GM12878 (cell line): ENCODE data around the gene ELL2. TPM values are rescaled to one million over a fixed set of nuclear protein-coding genes. Genes with fewer than 3 reads are reported as not detected.

Experiments
- ASH2L ChIP-seq: fragments of 300-600, 200-600 bp; sonication (generic); IDR thresholded peaks from 2 replicates; pipeline ENCODE4 v1.6.1; 2017; ENCODE audit warnings: low read depth, mild to moderate bottlenecking, borderline replicate concordance
- ATF7 ChIP-seq: fragments of 450-650 bp; IDR thresholded peaks from 2 replicates; pipeline ENCODE4 v1.6.1; 2016; ENCODE audit warnings: low read depth, mild to moderate bottlenecking
- CUX1 ChIP-seq: IDR thresholded peaks from 2 replicates; pipeline ENCODE4 v1.6.1; 2012; ENCODE audit warnings: improper control_type of control experiment, low read depth, low read length; ENCODE audit not compliant: insufficient replicate concordance
- DPF2 ChIP-seq: fragments of 450-650 bp; IDR thresholded peaks from 2 replicates; pipeline ENCODE4 v1.6.1; 2017; ENCODE audit warnings: mild to moderate bottlenecking
- EED ChIP-seq: sonication (generic); IDR thresholded peaks from 2 replicates; pipeline ENCODE4 v1.6.1; 2016; ENCODE audit warnings: antibody characterized with exemption, low read depth
- FOS ChIP-seq: IDR thresholded peaks from 3 replicates; pipeline ENCODE4 v1.6.1; 2011; ENCODE audit warnings: borderline replicate concordance; ENCODE audit not compliant: insufficient read length; ENCODE audit errors: extremely low read depth
- GABPA ChIP-seq: IDR thresholded peaks from 2 replicates; pipeline ENCODE4 v1.6.1; 2014; ENCODE audit warnings: antibody characterized with exemption, low read depth, mild to moderate bottlenecking, inconsistent platforms
- IRF4 ChIP-seq: IDR thresholded peaks from 2 replicates; pipeline ENCODE4 v1.6.1; 2011; ENCODE audit warnings: low read depth, low read length
- MEF2A ChIP-seq: IDR thresholded peaks from 2 replicates; pipeline ENCODE4 v1.6.1; 2011; ENCODE audit warnings: low read depth, mild to moderate bottlenecking, low read length, moderate library complexity; ENCODE audit not compliant: insufficient read depth
- MEF2B ChIP-seq: fragments of 450-650 bp; IDR thresholded peaks from 2 replicates; pipeline ENCODE4 v1.6.1; 2018; ENCODE audit warnings: mild to moderate bottlenecking, moderate library complexity; ENCODE audit not compliant: partially characterized antibody, poor library complexity, severe bottlenecking
- NBN ChIP-seq: fragments of 450-650 bp; IDR thresholded peaks from 2 replicates; pipeline ENCODE4 v1.6.1; 2016
- NRF1 ChIP-seq: conservative IDR thresholded peaks from 2 replicates; pipeline ENCODE4 v1.6.1; 2011; ENCODE audit warnings: mild to moderate bottlenecking, low read depth, low read length, improper control_type of control experiment
- POLR2AphosphoS2 ChIP-seq: IDR thresholded peaks from 2 replicates; pipeline ENCODE4 v1.6.1; 2011; ENCODE audit warnings: low read depth, mild to moderate bottlenecking, low read length, improper control_type of control experiment, moderate library complexity
- POU2F2 ChIP-seq: IDR thresholded peaks from 3 replicates; pipeline ENCODE4 v1.6.1; 2011; ENCODE audit warnings: low read depth, mild to moderate bottlenecking, low read length, borderline replicate concordance
- SMARCA5 ChIP-seq: fragments of 450-650 bp; IDR thresholded peaks from 2 replicates; pipeline ENCODE4 v1.6.1; 2017; ENCODE audit warnings: mild to moderate bottlenecking
- STAT3 ChIP-seq: IDR thresholded peaks from 2 replicates; pipeline ENCODE4 v1.6.1; 2011; ENCODE audit warnings: low read depth, low read length, improper control_type of control experiment
- SUPT20H ChIP-seq: IDR thresholded peaks from 2 replicates; pipeline ENCODE4 v1.6.1; 2011; ENCODE audit warnings: low read depth, mild to moderate bottlenecking, low read length, moderate library complexity, borderline replicate concordance; ENCODE audit not compliant: control insufficient read depth
- YY1 ChIP-seq: IDR thresholded peaks from 2 replicates; pipeline ENCODE4 v1.6.1; 2011; ENCODE audit warnings: low read depth, mild to moderate bottlenecking, low read length
- ZNF217 ChIP-seq: fragments of 450-650 bp; IDR thresholded peaks from 2 replicates; pipeline ENCODE4 v1.6.1; 2017; ENCODE audit warnings: antibody characterized with exemption, mild to moderate bottlenecking
- polyA plus RNA-seq, 11 experiments: library from polyadenylated mRNA; depleted of rRNA in 4 of 11; unstranded in 6 of 11; stranded (reverse) in 5 of 11; fragments of >200 nt; fragmentation: Nextera tagmentation in 4 of 11; fragmentation: Illumina TruSeq in 1 of 11; extraction: Ambion mirVana in 4 of 11; extraction: Trizol in 1 of 11; gene quantifications; 1 replicate in 1 of 11; 2 replicates in 10 of 11; pipeline versions ENCODE4 v1.2.1 to v1.2.3, GENCODE V29; 2011 to 2016; ENCODE audit warnings: inconsistent platforms in 2 of 11, missing spikeins in 2 of 11, low read depth in 1 of 11
- total RNA-seq, 4 experiments: library from RNA; depleted of rRNA in 3 of 4; stranded (reverse); fragments of >200 nt in 3 of 4; fragmentation: Illumina TruSeq in 1 of 4; extraction: Trizol in 1 of 4; gene quantifications; 2 replicates each; pipeline versions ENCODE4 v1.2.1 to v1.2.3, GENCODE V29; 2013 to 2021
- TF ChIP-seq, protein P1 (sequence below): IDR thresholded peaks from 2 replicates; pipeline ENCODE4 v1.6.1; 2011; ENCODE audit warnings: borderline replicate concordance, low read depth, mild to moderate bottlenecking, moderate library complexity, low read length; ENCODE audit not compliant: insufficient read depth, poor library complexity, severe bottlenecking
- TF ChIP-seq, protein P2 (sequence below): fragments of 450-650 bp; formaldehyde crosslinking; IDR thresholded peaks from 2 replicates; pipeline ENCODE4 v1.5.0; 2022; ENCODE audit warnings: mild to moderate bottlenecking, missing genetic modification characterization

Gene ELL2
- total and polyA plus RNA-seq, 10 of the 15 experiments (the other 5 are each of a cell fraction or from before 2014, with no cell fraction given), result 24.2 to 91.4 (median 57.4) TPM

DNA sequence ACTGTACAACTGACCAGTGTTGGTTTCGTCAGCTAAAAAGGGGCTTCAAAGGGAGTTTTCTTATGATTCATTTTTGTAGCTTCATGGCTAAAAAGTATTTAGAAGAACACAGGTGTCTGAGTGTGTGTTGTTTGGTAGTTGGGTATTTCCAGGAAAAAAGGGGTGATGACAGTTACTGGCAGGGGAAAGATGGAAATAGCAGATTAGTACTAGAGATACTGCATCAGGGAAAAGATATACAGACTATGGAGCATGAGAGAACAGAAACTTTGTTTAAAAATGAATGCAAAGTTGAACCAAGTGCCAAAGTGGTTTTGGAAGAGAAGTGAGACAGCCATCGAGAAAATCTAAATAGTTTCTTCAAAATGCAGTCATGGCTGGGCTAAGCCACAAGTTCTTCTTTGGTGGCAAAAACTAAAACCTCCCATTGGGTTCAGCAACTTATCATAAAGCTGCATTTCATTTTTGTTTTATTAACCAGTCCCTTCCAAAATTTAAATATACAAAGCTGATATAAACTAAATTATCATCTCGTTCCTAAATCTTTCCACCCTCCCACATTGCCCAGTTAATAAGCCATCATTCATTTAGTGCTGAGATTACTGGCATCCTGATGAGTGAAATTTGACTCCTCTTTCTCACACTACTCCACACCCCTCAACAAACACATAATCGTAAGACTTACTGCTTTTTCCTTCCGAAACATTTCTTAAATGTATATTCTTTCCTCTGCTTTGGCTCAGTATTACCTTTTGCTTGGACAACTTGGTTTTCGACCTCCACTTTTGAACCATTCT is 33.5 kb downstream of the ELL2 start (continued):
- peak; percentile 91 for TF ChIP-seq IRF4
- TF ChIP-seq SMARCA5, result no peak
- no peak for TF ChIP-seq POLR2AphosphoS2
- TF ChIP-seq MEF2B, result peak; percentile 90
- TF ChIP-seq ATF7, result peak; percentile 91
- TF ChIP-seq NRF1, result no peak
- peak; percentile 87; the same call in 2 of the 3 replicates for TF ChIP-seq POU2F2
- TF ChIP-seq FOS, result no peak
- TF ChIP-seq NBN, result peak; percentile 98
- peak; percentile 95 for TF ChIP-seq MEF2A
- TF ChIP-seq, protein P1, sequence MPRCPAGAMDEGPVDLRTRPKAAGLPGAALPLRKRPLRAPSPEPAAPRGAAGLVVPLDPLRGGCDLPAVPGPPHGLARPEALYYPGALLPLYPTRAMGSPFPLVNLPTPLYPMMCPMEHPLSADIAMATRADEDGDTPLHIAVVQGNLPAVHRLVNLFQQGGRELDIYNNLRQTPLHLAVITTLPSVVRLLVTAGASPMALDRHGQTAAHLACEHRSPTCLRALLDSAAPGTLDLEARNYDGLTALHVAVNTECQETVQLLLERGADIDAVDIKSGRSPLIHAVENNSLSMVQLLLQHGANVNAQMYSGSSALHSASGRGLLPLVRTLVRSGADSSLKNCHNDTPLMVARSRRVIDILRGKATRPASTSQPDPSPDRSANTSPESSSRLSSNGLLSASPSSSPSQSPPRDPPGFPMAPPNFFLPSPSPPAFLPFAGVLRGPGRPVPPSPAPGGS, result peak; percentile 99
- peak; percentile 63; the same call in 1 of the 2 replicates for TF ChIP-seq YY1
- TF ChIP-seq ZNF217, result peak; percentile 98
- TF ChIP-seq DPF2, result peak; percentile 98
- TF ChIP-seq EED, result peak; percentile 98
- peak; percentile 56 for TF ChIP-seq GABPA
- 0 out of 2 replicates have a peak, but pooled peaks have one; percentile 63 for TF ChIP-seq ASH2L
- TF ChIP-seq STAT3, result peak; percentile 100
- TF ChIP-seq SUPT20H, result no peak
- TF ChIP-seq CUX1, result peak; percentile 64
- TF ChIP-seq, protein P2, sequence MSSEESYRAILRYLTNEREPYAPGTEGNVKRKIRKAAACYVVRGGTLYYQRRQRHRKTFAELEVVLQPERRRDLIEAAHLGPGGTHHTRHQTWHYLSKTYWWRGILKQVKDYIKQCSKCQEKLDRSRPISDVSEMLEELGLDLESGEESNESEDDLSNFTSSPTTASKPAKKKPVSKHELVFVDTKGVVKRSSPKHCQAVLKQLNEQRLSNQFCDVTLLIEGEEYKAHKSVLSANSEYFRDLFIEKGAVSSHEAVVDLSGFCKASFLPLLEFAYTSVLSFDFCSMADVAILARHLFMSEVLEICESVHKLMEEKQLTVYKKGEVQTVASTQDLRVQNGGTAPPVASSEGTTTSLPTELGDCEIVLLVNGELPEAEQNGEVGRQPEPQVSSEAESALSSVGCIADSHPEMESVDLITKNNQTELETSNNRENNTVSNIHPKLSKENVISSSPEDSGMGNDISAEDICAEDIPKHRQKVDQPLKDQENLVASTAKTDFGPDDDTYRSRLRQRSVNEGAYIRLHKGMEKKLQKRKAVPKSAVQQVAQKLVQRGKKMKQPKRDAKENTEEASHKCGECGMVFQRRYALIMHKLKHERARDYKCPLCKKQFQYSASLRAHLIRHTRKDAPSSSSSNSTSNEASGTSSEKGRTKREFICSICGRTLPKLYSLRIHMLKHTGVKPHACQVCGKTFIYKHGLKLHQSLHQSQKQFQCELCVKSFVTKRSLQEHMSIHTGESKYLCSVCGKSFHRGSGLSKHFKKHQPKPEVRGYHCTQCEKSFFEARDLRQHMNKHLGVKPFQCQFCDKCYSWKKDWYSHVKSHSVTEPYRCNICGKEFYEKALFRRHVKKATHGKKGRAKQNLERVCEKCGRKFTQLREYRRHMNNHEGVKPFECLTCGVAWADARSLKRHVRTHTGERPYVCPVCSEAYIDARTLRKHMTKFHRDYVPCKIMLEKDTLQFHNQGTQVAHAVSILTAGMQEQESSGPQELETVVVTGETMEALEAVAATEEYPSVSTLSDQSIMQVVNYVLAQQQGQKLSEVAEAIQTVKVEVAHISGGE, result no peak
